GM11168 (cell line): ENCODE measurements around the gene TBC1D30.

ENCODE experiments used
- in situ Hi-C: fragments of 300-500 bp; cut with MboI; formaldehyde crosslinking; loops from one replicate; pipeline ENCODE4 v1.12.0; 2022; ENCODE audit warnings: low sequenced_read_pairs; ENCODE audit not compliant: unreplicated experiment

The TBC1D30 gene

GRCh38 chr12:64801381-64801780, 23.1 kb upstream of the TBC1D30 start:
- in situ Hi-C loops = loop anchor here (10.0 kb wide), 1 partner anchor 83 kb away; no protein-coding TSS in a partner anchor

GRCh38 chr12:64802180-64802775, 22.2 kb upstream of the TBC1D30 start:
- in situ Hi-C loops = loop anchor here (10.0 kb wide), 1 partner anchor 83 kb away; no protein-coding TSS in a partner anchor

- in situ Hi-C loops = loop anchor here (10.0 kb wide), 1 partner anchor 79 kb away; no protein-coding TSS in a partner anchor
These were observed 18.3 kb upstream of the TBC1D30 start for GRCh38 chr12:64806173-64806572.

- in situ Hi-C loops = loop anchor here (10.0 kb wide), 1 partner anchor 78 kb away; no protein-coding TSS in a partner anchor
These were observed 17.6 kb upstream of the TBC1D30 start for GRCh38 chr12:64806593-64807460.

GRCh38 chr12:64808110-64808509, 16.3 kb upstream of the TBC1D30 start:
- in situ Hi-C loops = loop anchor here (10.0 kb wide), 1 partner anchor 77 kb away; no protein-coding TSS in a partner anchor

GRCh38 chr12:64810831-64811230, 13.6 kb upstream of the TBC1D30 start:
- in situ Hi-C loops = no loop called here

GRCh38 chr12:64813723-64814122, 10.7 kb upstream of the TBC1D30 start:
- in situ Hi-C loops = no loop called here

- in situ Hi-C loops = no loop called here
These were observed 10.0 kb upstream of the TBC1D30 start for GRCh38 chr12:64814432-64814831.

- in situ Hi-C loops = no loop called here
These were observed 4.5 kb upstream of the TBC1D30 start for GRCh38 chr12:64819816-64820402.

- in situ Hi-C loops = no loop called here
These were observed 3.9 kb upstream of the TBC1D30 start for GRCh38 chr12:64820593-64820992.

- in situ Hi-C loops = no loop called here
These were observed 3.3 kb upstream of the TBC1D30 start for GRCh38 chr12:64821116-64821630.

GRCh38 chr12:64824130-64824499, 332 bp upstream of the TBC1D30 start:
- in situ Hi-C loops = no loop called here

- in situ Hi-C loops = no loop called here
These were observed 935 bp downstream of the TBC1D30 start for GRCh38 chr12:64825143-64826021.

- in situ Hi-C loops = no loop called here
These were observed 1.8 kb downstream of the TBC1D30 start for GRCh38 chr12:64826234-64826633.

GRCh38 chr12:64828713-64829112, 4.3 kb downstream of the TBC1D30 start:
- in situ Hi-C loops = no loop called here

GRCh38 chr12:64833928-64834327, 9.5 kb downstream of the TBC1D30 start:
- in situ Hi-C loops = no loop called here

GRCh38 chr12:64835901-64836300, 11.5 kb downstream of the TBC1D30 start:
- in situ Hi-C loops = no loop called here

- in situ Hi-C loops = no loop called here
These were observed 12.4 kb downstream of the TBC1D30 start for GRCh38 chr12:64836856-64837255.

- in situ Hi-C loops = no loop called here
These were observed 13.0 kb downstream of the TBC1D30 start for GRCh38 chr12:64837427-64837826.

GRCh38 chr12:64840119-64840518, 15.7 kb downstream of the TBC1D30 start:
- in situ Hi-C loops = no loop called here
